ENCODE measurements around the gene ERCC2. TPM values are rescaled to one million over a fixed set of nuclear protein-coding genes. Genes with fewer than 3 reads are reported as not detected.

The ERCC2 gene
- total RNA-seq, 1 experiment from 2014 or later, result 58.9 TPM

GRCh38 chr19:45348367-45349125 is 21.8 kb downstream of the ERCC2 start:
- Histone ChIP-seq H3K4me1 (ENCODE audit: control insufficient read depth in 1 of 2, insufficient read depth in 2 of 2, low read length in 2 of 2) (peaks cover 11 to 15% of the 10 kb centered on the region in 2 experiments; a peak in 3 of 4 replicates), H2AFZ (ENCODE audit: low read depth, low read length, poor library complexity, severe bottlenecking) (no peak overlapping the region), H3K9ac (ENCODE audit: low read length) (no peak overlapping the region), H3K9me2 (ENCODE audit: insufficient read depth) (no peaks in the 10 kb centered on the region), H3K27ac (ENCODE audit: low read depth, low read length) (no peak overlapping the region; the same call in 1 of the 2 replicates), H3K9me3 (ENCODE audit: control insufficient read depth in 1 of 2, insufficient read depth in 1 of 2, low read depth in 1 of 2, low read length in 2 of 2) (no peaks in the 10 kb centered on the region), H4K20me1 (ENCODE audit: insufficient read depth) (no peaks in the 10 kb centered on the region), H3K79me2 (ENCODE audit: insufficient read depth, low read length) (0 out of 2 replicates have a peak, but pooled peaks cover 3% of the 10 kb centered on the region), H3K4me3 (replicated peaks in 1 of 2; ENCODE audit: low read depth in 1 of 2, low read length in 2 of 2) (no peak overlapping the region), H3K27me3 (ENCODE audit: insufficient read depth, low read length) (no peaks in the 10 kb centered on the region), H3K4me2 (ENCODE audit: low read length) (no peak overlapping the region), H3K36me3 (ENCODE audit: control insufficient read depth in 1 of 2, insufficient read depth in 2 of 2, low read length in 2 of 2) (peaks cover 12 to 15% of the 10 kb centered on the region in 2 experiments; a peak in 3 of 4 replicates)
- POLR2A ChIA-PET, result no interaction called here
- no peak for ATAC-seq
- CTCF ChIA-PET, result no interaction called here
- no TSS peak for BruUV-seq (replicated peaks)
- TF ChIP-seq POLR2AphosphoS5 (IDR thresholded peaks at IDR 0.05; ENCODE audit: low read depth, low read length), result 0 out of 2 replicates have a peak, but pooled peaks have one; percentile 20
- no peak for TF ChIP-seq TCF7L2 (IDR thresholded peaks at IDR 0.05; ENCODE audit: borderline replicate concordance, extremely low read depth, insufficient read depth, insufficient read length)
- intact Hi-C loops (cut with micrococcal nuclease), result no loop called here
- RAD21 ChIA-PET (ENCODE audit: low non-redundant PET in 1 of 2, low total read pairs in 2 of 2, uncharacterized antibody in 2 of 2, unreplicated experiment in 2 of 2), result no interaction called here
- no peak for DNase-seq (ENCODE audit: low read depth, low spot score)

GRCh38 chr19:45347570-45348366 is 22.6 kb downstream of the ERCC2 start:
- no peak overlapping the region for H3K4me3 ChIP-seq (replicated peaks in 1 of 2; ENCODE audit: low read depth in 1 of 2, low read length in 2 of 2)
- H3K27ac ChIP-seq (ENCODE audit: low read depth, low read length), result no peak overlapping the region; the same call in 1 of the 2 replicates
- peaks cover 11 to 15% of the 10 kb centered on the region in 2 experiments; a peak in 3 of 4 replicates for H3K4me1 ChIP-seq (ENCODE audit: control insufficient read depth in 1 of 2, insufficient read depth in 2 of 2, low read length in 2 of 2)
- ChIA-PET POLR2A (no interaction called here), RAD21 (ENCODE audit: low non-redundant PET in 1 of 2, low total read pairs in 2 of 2, uncharacterized antibody in 2 of 2, unreplicated experiment in 2 of 2) (no interaction called here), CTCF (no interaction called here)
- H3K79me2 ChIP-seq (ENCODE audit: insufficient read depth, low read length), result 0 out of 2 replicates have a peak, but pooled peaks cover 3% of the 10 kb centered on the region
- H3K9me2 ChIP-seq (ENCODE audit: insufficient read depth), result no peaks in the 10 kb centered on the region
- ATAC-seq (no peak), DNase-seq (ENCODE audit: low read depth, low spot score) (no peak)
- intact Hi-C loops (cut with micrococcal nuclease), result no loop called here
- H2AFZ ChIP-seq (ENCODE audit: low read depth, low read length, poor library complexity, severe bottlenecking), result no peak overlapping the region
- no peaks in the 10 kb centered on the region for H3K27me3 ChIP-seq (ENCODE audit: insufficient read depth, low read length)
- no peak for TF ChIP-seq JUND (IDR thresholded peaks at IDR 0.05)
- no peak for TF ChIP-seq ZBTB33 (IDR thresholded peaks at IDR 0.05; ENCODE audit: extremely low read depth, insufficient replicate concordance, low read length)
- TF ChIP-seq EGR1 (IDR thresholded peaks at IDR 0.05; ENCODE audit: low read depth), result no peak
- TF ChIP-seq MAX (IDR thresholded peaks at IDR 0.05), result no peak
- TF ChIP-seq CTCF (IDR thresholded peaks at IDR 0.05 in 2 of 3, conservative IDR thresholded peaks at IDR 0.05 in 1 of 3; ENCODE audit: borderline replicate concordance in 1 of 3, insufficient read depth in 1 of 3, low read depth in 2 of 3, low read length in 2 of 3), result no peak
- no peaks in the 10 kb centered on the region for H3K9me3 ChIP-seq (ENCODE audit: control insufficient read depth in 1 of 2, insufficient read depth in 1 of 2, low read depth in 1 of 2, low read length in 2 of 2)
- no TSS peak for BruUV-seq (replicated peaks)
- peaks cover 10 to 12% of the 10 kb centered on the region in 2 experiments; a peak in 3 of 4 replicates for H3K36me3 ChIP-seq (ENCODE audit: control insufficient read depth in 1 of 2, insufficient read depth in 2 of 2, low read length in 2 of 2)
- H4K20me1 ChIP-seq (ENCODE audit: insufficient read depth), result no peaks in the 10 kb centered on the region
- H3K9ac ChIP-seq (ENCODE audit: low read length), result no peak overlapping the region
- H3K4me2 ChIP-seq (ENCODE audit: low read length), result no peak overlapping the region
